PC-3 (cell line): ENCODE results near the gene C16orf46. TPM values are rescaled to one million over a fixed set of nuclear protein-coding genes. Genes with fewer than 3 reads are reported as not detected.

Experiments
- ATAC-seq: fragments of 200-7000 bp; cut with Tn5 transposase; 2 replicates; pipeline ENCODE4 v1.9.1; 2020; ENCODE audit warnings: mild to moderate bottlenecking, moderate library complexity
- BruUV-seq: library from RNA; stranded (reverse); fragments of 400-500 nt; replicated peaks from 2 replicates; lab custom pipeline; 2021; lab: Mats Ljungman, UMichigan
- CTCF ChIA-PET: fragments of 300-600 bp; sonication (Branson Sonifier 250); formaldehyde crosslinking; loops from one replicate; lab custom pipeline; 2022; ENCODE audit warnings: antibody characterized with exemption; lab: Charles Lee
- POLR2A ChIA-PET: fragments of 300-600 bp; sonication (Branson Sonifier 250); formaldehyde crosslinking; loops from one replicate; lab custom pipeline; 2022; ENCODE audit warnings: antibody characterized with exemption; ENCODE audit not compliant: unreplicated experiment; lab: Charles Lee
- DNase-seq: peaks from one replicate; pipeline ENCODE4 v3.0.0-alpha.2; 2015
- H2AFZ ChIP-seq: fragments of 300-600 bp; sonication (generic); 2 replicates; pipeline ENCODE4 v1.6.0; 2016; ENCODE audit warnings: antibody characterized with exemption, low read length
- H3F3A ChIP-seq: fragments of 300-600 bp; sonication (generic); one replicate; pipeline ENCODE4 v1.6.0; 2017; ENCODE audit warnings: antibody characterized with exemption, low read length, control low read depth, mild to moderate bottlenecking; ENCODE audit not compliant: unreplicated experiment
- H3K27ac ChIP-seq: fragments of 300-600 bp; sonication (generic); 2 replicates; pipeline ENCODE4 v1.5.1; 2016; ENCODE audit warnings: mild to moderate bottlenecking, low read length
- H3K27me3 ChIP-seq: fragments of 300-600 bp; sonication (generic); 2 replicates; pipeline ENCODE4 v1.6.1; 2016; ENCODE audit warnings: low read length, mixed read lengths
- H3K36me3 ChIP-seq: fragments of 300-600 bp; sonication (generic); 2 replicates; pipeline ENCODE4 v1.6.1; 2016; ENCODE audit warnings: low read depth, mixed run types, low read length, mixed read lengths
- H3K4me1 ChIP-seq: fragments of 300-600 bp; sonication (generic); 2 replicates; pipeline ENCODE4 v1.5.1; 2016; ENCODE audit warnings: low read length; ENCODE audit not compliant: insufficient read depth
- H3K4me2 ChIP-seq: fragments of 300-600 bp; sonication (generic); 2 replicates; pipeline ENCODE4 v1.6.0; 2016; ENCODE audit warnings: low read length
- H3K4me3 ChIP-seq: fragments of 300-600 bp; sonication (generic); 2 replicates; pipeline ENCODE4 v1.5.1; 2016; ENCODE audit warnings: mild to moderate bottlenecking, low read length, mixed read lengths
- H3K79me2 ChIP-seq: fragments of 300-600 bp; sonication (generic); 2 replicates; pipeline ENCODE4 v1.6.1; 2017; ENCODE audit warnings: low read length, mixed read lengths
- H3K9ac ChIP-seq: fragments of 300-600 bp; sonication (generic); 2 replicates; pipeline ENCODE4 v1.6.0; 2016; ENCODE audit warnings: mild to moderate bottlenecking, low read length
- H3K9me2 ChIP-seq: fragments of 300-600 bp; sonication (generic); replicated peaks from 2 replicates; pipeline ENCODE4 v1.6.1; 2016; ENCODE audit warnings: mixed run types, low read length, mixed read lengths
- H3K9me3 ChIP-seq: fragments of 300-600 bp; sonication (generic); 2 replicates; pipeline ENCODE4 v1.6.1; 2016; ENCODE audit warnings: low read length, mixed read lengths
- H4K20me1 ChIP-seq: fragments of 300-600 bp; sonication (generic); 2 replicates; pipeline ENCODE4 v1.6.1; 2016; ENCODE audit warnings: low read length, mixed read lengths
- EZH2 ChIP-seq: fragments of 300-600 bp; sonication (generic); IDR thresholded peaks from one replicate; pipeline ENCODE4 v1.6.1; 2017; ENCODE audit warnings: antibody characterized with exemption, mild to moderate bottlenecking, low read length; ENCODE audit not compliant: unreplicated experiment
- EZH2phosphoT487 ChIP-seq: fragments of 300-600 bp; sonication (generic); IDR thresholded peaks from 2 replicates; pipeline ENCODE4 v1.6.1; 2018; ENCODE audit warnings: mild to moderate bottlenecking, antibody characterized with exemption, low read length, borderline replicate concordance
- intact Hi-C: fragments of 100-400 bp; cut with micrococcal nuclease; formaldehyde crosslinking; loops from 2 replicates; pipeline ENCODE4 v1.9.0; 2023
- total RNA-seq: library from RNA; depleted of rRNA; stranded (reverse); fragments of >200 nt; gene quantifications from 2 replicates; pipeline ENCODE4 v1.2.3, GENCODE V29; 2014
- TF ChIP-seq, protein P1 (sequence below): fragments of 300-600 bp; sonication (generic); conservative IDR thresholded peaks from 2 replicates; pipeline ENCODE4 v1.5.1; 2017; ENCODE audit warnings: antibody characterized with exemption, low read depth, mild to moderate bottlenecking, low read length

C16orf46 gene
- total RNA-seq, 1 experiment from 2014 or later: 0.73 TPM

DNA sequence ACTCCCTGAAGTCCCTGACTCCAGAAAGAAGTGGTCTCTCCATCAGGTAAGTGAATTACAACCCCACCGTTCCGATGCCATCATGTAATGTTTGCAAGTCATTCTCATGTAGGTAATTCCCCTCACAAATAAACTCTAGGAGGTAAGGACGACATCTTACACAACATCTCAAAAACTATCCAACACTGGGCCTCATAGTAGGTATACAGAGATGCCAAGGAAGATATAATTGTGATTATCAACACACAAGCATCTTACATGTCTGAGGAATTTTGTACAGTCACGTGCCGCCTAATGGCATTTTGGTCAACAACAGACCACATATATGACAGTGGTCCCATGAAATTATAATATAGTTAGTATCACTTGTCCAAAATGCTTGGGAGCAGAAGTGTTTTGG is 11.8 kb upstream of the C16orf46 start:
- Histone ChIP-seq H3K27ac (no peak overlapping the region), H2AFZ (no peak overlapping the region), H3K79me2 (peaks cover 31% of the 10 kb centered on the region), H4K20me1 (no peaks in the 10 kb centered on the region), H3K4me1 (no peaks in the 10 kb centered on the region), H3F3A (no peaks in the 10 kb centered on the region), H3K9ac (no peak overlapping the region), H3K4me2 (no peak overlapping the region), H3K27me3 (no peaks in the 10 kb centered on the region), H3K36me3 (no peaks in the 10 kb centered on the region), H3K4me3 (no peak overlapping the region), H3K9me2 (no peaks in the 10 kb centered on the region), H3K9me3 (no peaks in the 10 kb centered on the region)
- intact Hi-C loops: no loop called here
- no TSS peak for BruUV-seq
- POLR2A ChIA-PET: no interaction called here
- CTCF ChIA-PET: no interaction called here
- TF ChIP-seq, protein P1, sequence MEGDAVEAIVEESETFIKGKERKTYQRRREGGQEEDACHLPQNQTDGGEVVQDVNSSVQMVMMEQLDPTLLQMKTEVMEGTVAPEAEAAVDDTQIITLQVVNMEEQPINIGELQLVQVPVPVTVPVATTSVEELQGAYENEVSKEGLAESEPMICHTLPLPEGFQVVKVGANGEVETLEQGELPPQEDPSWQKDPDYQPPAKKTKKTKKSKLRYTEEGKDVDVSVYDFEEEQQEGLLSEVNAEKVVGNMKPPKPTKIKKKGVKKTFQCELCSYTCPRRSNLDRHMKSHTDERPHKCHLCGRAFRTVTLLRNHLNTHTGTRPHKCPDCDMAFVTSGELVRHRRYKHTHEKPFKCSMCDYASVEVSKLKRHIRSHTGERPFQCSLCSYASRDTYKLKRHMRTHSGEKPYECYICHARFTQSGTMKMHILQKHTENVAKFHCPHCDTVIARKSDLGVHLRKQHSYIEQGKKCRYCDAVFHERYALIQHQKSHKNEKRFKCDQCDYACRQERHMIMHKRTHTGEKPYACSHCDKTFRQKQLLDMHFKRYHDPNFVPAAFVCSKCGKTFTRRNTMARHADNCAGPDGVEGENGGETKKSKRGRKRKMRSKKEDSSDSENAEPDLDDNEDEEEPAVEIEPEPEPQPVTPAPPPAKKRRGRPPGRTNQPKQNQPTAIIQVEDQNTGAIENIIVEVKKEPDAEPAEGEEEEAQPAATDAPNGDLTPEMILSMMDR: no peak
- TF ChIP-seq EZH2: no peak
- TF ChIP-seq EZH2phosphoT487: no peak
- no peak for DNase-seq
- no peak for ATAC-seq

- Histone ChIP-seq H3K27me3 (no peaks in the 10 kb centered on the region), H3K9me2 (no peaks in the 10 kb centered on the region), H3K9me3 (no peaks in the 10 kb centered on the region), H3K27ac (no peak overlapping the region), H3F3A (no peaks in the 10 kb centered on the region), H3K4me1 (peaks cover 5% of the 10 kb centered on the region; the same call in 1 of the 2 replicates), H3K79me2 (no peaks in the 10 kb centered on the region), H3K4me3 (no peak overlapping the region), H4K20me1 (no peaks in the 10 kb centered on the region), H3K9ac (no peak overlapping the region), H3K36me3 (no peaks in the 10 kb centered on the region), H3K4me2 (no peak overlapping the region), H2AFZ (no peak overlapping the region)
- intact Hi-C loops: loop anchor here (5.0 kb wide), 1 partner anchor 261 kb away; no protein-coding TSS in a partner anchor
- BruUV-seq: no TSS peak
- ChIA-PET CTCF (no interaction called here), POLR2A (no interaction called here)
- ATAC-seq (no peak), DNase-seq (no peak)
- TF ChIP-seq EZH2 (no peak), EZH2phosphoT487 (no peak)
- TF ChIP-seq, protein P1: no peak
Measured at GRCh38 chr16:81081014-81081413, 4.0 kb upstream of the C16orf46 start.

GRCh38 chr16:81080233-81080632 is 3.2 kb upstream of the C16orf46 start:
- Histone ChIP-seq H4K20me1 (no peaks in the 10 kb centered on the region), H3K4me2 (no peak overlapping the region), H3K36me3 (no peaks in the 10 kb centered on the region), H3K9me2 (no peaks in the 10 kb centered on the region), H3K4me1 (peaks cover 6% of the 10 kb centered on the region; the same call in 1 of the 2 replicates), H3K79me2 (no peaks in the 10 kb centered on the region), H3K27ac (no peak overlapping the region), H3K27me3 (no peaks in the 10 kb centered on the region), H3F3A (no peaks in the 10 kb centered on the region), H3K4me3 (no peak overlapping the region), H3K9ac (no peak overlapping the region), H3K9me3 (no peaks in the 10 kb centered on the region), H2AFZ (no peak overlapping the region)
- DNase-seq (no peak), ATAC-seq (no peak)
- CTCF ChIA-PET: no interaction called here
- POLR2A ChIA-PET: no interaction called here
- no peak for TF ChIP-seq EZH2phosphoT487
- no peak for TF ChIP-seq EZH2
- TF ChIP-seq, protein P1: no peak
- intact Hi-C loops: loop anchor here (5.0 kb wide), 1 partner anchor 262 kb away; no protein-coding TSS in a partner anchor
- BruUV-seq: no TSS peak
